NB4 (cell line): Measurements from ENCODE around the gene INPP5A.

Source experiments
- DNase-seq: peaks from one replicate; pipeline ENCODE4 v3.0.0; 2010; ENCODE audit warnings: low read depth
- H3K4me3 ChIP-seq: one replicate; pipeline ENCODE4 v1.5.1; 2011; ENCODE audit warnings: mild to moderate bottlenecking, low read depth, low read length, moderate library complexity
- CTCF ChIP-seq: IDR thresholded peaks from one replicate; pipeline ENCODE4 v1.5.1; 2012; ENCODE audit warnings: low read depth, low read length
- MAX ChIP-seq: IDR thresholded peaks from 2 replicates; pipeline ENCODE4 v1.6.1; 2011; ENCODE audit warnings: low read depth, low read length
- MYC ChIP-seq: IDR thresholded peaks from 2 replicates; pipeline ENCODE4 v1.6.1; 2011; ENCODE audit warnings: low read depth, low read length
- POLR2A ChIP-seq: IDR thresholded peaks from 2 replicates; pipeline ENCODE4 v1.6.1; 2011; ENCODE audit warnings: mild to moderate bottlenecking; ENCODE audit not compliant: insufficient read length; ENCODE audit errors: extremely low read depth

INPP5A gene

GRCh38 chr10:132542086-132542775, 4.6 kb downstream of the INPP5A start:
- DNase-seq = no peak
- no peak overlapping the region for H3K4me3 ChIP-seq
- TF ChIP-seq POLR2A (no peak), CTCF (no peak), MAX (no peak), MYC (no peak)

GRCh38 chr10:132542819-132543218, 5.2 kb downstream of the INPP5A start:
- DNase-seq = no peak
- no peak for TF ChIP-seq CTCF
- TF ChIP-seq POLR2A = no peak
- TF ChIP-seq MAX = no peak
- TF ChIP-seq MYC = no peak
- no peak overlapping the region for H3K4me3 ChIP-seq

GRCh38 chr10:132543916-132544743, 6.5 kb downstream of the INPP5A start:
- DNase-seq = no peak
- no peak for TF ChIP-seq CTCF
- TF ChIP-seq MAX = no peak
- no peak for TF ChIP-seq POLR2A
- TF ChIP-seq MYC = no peak
- peak overlapping the region; percentile 40 for H3K4me3 ChIP-seq

- peak overlapping the region; percentile 40 for H3K4me3 ChIP-seq
- peak; percentile 82 for DNase-seq
- no peak for TF ChIP-seq MAX
- 0 out of 2 replicates have a peak, but pooled peaks have one; percentile 16 for TF ChIP-seq MYC
Measured at GRCh38 chr10:132544744-132545658, 7.4 kb downstream of the INPP5A start.

- DNase-seq = no peak
- no peak overlapping the region for H3K4me3 ChIP-seq
- TF ChIP-seq MAX = 0 out of 2 replicates have a peak, but pooled peaks have one; percentile 11
- TF ChIP-seq MYC = no peak
Measured at GRCh38 chr10:132545659-132546367, 8.2 kb downstream of the INPP5A start.

- no peak for DNase-seq
- TF ChIP-seq MAX (no peak), CTCF (no peak), POLR2A (no peak), MYC (no peak)
- H3K4me3 ChIP-seq = no peak overlapping the region
Measured at GRCh38 chr10:132546567-132547420, 9.2 kb downstream of the INPP5A start.
